Stomach (tissue), 4 donors: ENCODE measurements around the gene BRI3BP.

Experiments
- CTCF ChIP-seq, 7 experiments: fragments of 450-650 bp in 4 of 7; fragments of 200-600 bp in 3 of 7; sonication (generic) in 3 of 7; IDR thresholded peaks; one replicate each; pipeline ENCODE4 v1.5.1; 2016 to 2019; ENCODE audit warnings: antibody characterized with exemption in 7 of 7, control low read depth in 2 of 7, mild to moderate bottlenecking in 1 of 7
- POLR2A ChIP-seq, 4 donors: fragments of 450-650 bp; IDR thresholded peaks; one replicate each; pipeline ENCODE4 v1.6.1; 2016; ENCODE audit warnings: antibody characterized with exemption in 4 of 4, control low read depth in 2 of 4, mild to moderate bottlenecking in 1 of 4, moderate library complexity in 1 of 4
- POLR2AphosphoS5 ChIP-seq, 3 donors: sonication (generic); formaldehyde crosslinking; IDR thresholded peaks; one replicate each; pipeline ENCODE4 v1.6.1; 2016; ENCODE audit warnings: antibody characterized with exemption in 3 of 3

- no peak for TF ChIP-seq POLR2AphosphoS5 (IDR thresholded peaks at IDR 0.05)
- TF ChIP-seq POLR2A (IDR thresholded peaks at IDR 0.05), result no peak
- no peak for TF ChIP-seq CTCF (IDR thresholded peaks at IDR 0.05)
Measured at GRCh38 chr12:125014526-125014925, 21.1 kb downstream of the BRI3BP start.
